Measurements from ENCODE around the gene AKAP8.
A peak's percentile ranks its signal among the peaks of the same experiment; 100 is the strongest.
"Not testable (repeated sequence)": the region's sequence is repeated elsewhere in the genome, so short reads cannot be mapped to it uniquely, and the experiment has no call there.

The AKAP8 gene

GRCh38 chr19:15403151-15403531, 23.6 kb upstream of the AKAP8 start:
- no peak for DNase-seq (ENCODE audit: low spot score)

GRCh38 chr19:15402411-15403150, 23.0 kb upstream of the AKAP8 start:
- DNase-seq (ENCODE audit: low spot score): no peak

- no peak for DNase-seq (ENCODE audit: low spot score)
Observed at GRCh38 chr19:15401397-15401710, 21.8 kb upstream of the AKAP8 start.

GRCh38 chr19:15400521-15401396, 21.2 kb upstream of the AKAP8 start:
- no peak for DNase-seq (ENCODE audit: low spot score)

- no peak for DNase-seq (ENCODE audit: low spot score)
Observed at GRCh38 chr19:15399635-15400034, 20.0 kb upstream of the AKAP8 start.

- no peak for DNase-seq (ENCODE audit: low spot score)
Observed at GRCh38 chr19:15399234-15399515, 19.6 kb upstream of the AKAP8 start.

- no peak for DNase-seq (ENCODE audit: low spot score)
Observed at GRCh38 chr19:15398501-15399233, 19.1 kb upstream of the AKAP8 start.

GRCh38 chr19:15397782-15398181, 18.2 kb upstream of the AKAP8 start:
- no peak for DNase-seq (ENCODE audit: low spot score)

GRCh38 chr19:15397236-15397635, 17.6 kb upstream of the AKAP8 start:
- no peak for DNase-seq (ENCODE audit: low spot score)

- no peak for DNase-seq (ENCODE audit: low spot score)
Observed at GRCh38 chr19:15396436-15396835, 16.8 kb upstream of the AKAP8 start.

GRCh38 chr19:15395251-15395650, 15.7 kb upstream of the AKAP8 start:
- not testable (repeated sequence) for DNase-seq (ENCODE audit: low spot score)

GRCh38 chr19:15394426-15394825, 14.8 kb upstream of the AKAP8 start:
- no peak for DNase-seq (ENCODE audit: low spot score)

GRCh38 chr19:15393963-15394362, 14.4 kb upstream of the AKAP8 start:
- DNase-seq (ENCODE audit: low spot score): no peak

GRCh38 chr19:15390814-15391213, 11.2 kb upstream of the AKAP8 start:
- no peak for DNase-seq (ENCODE audit: low spot score)

GRCh38 chr19:15381864-15382263, 2.3 kb upstream of the AKAP8 start:
- no peak for DNase-seq (ENCODE audit: low spot score)

- no peak for DNase-seq (ENCODE audit: low spot score)
Observed at GRCh38 chr19:15381429-15381828, 1.8 kb upstream of the AKAP8 start.

GRCh38 chr19:15379999-15380647, 536 bp upstream of the AKAP8 start:
- DNase-seq (ENCODE audit: low spot score): peak; percentile 69

GRCh38 chr19:15378534-15379082, 979 bp downstream of the AKAP8 start:
- DNase-seq (ENCODE audit: low spot score): peak; percentile 32

GRCh38 chr19:15374796-15375440, 4.7 kb downstream of the AKAP8 start:
- no peak for DNase-seq (ENCODE audit: low spot score)

- no peak for DNase-seq (ENCODE audit: low spot score)
Observed at GRCh38 chr19:15374105-15374651, 5.4 kb downstream of the AKAP8 start.

GRCh38 chr19:15373644-15374043, 5.9 kb downstream of the AKAP8 start:
- no peak for DNase-seq (ENCODE audit: low spot score)
